Stimulated activated CD4-positive, alpha-beta T cell treated with anti-CD3 and anti-CD28 coated beads, Interleukin-15, amount 100 ng/mL, for 1 hour (primary cell): ENCODE data around the gene AXIN1.
"Not testable (repeated sequence)": the region's sequence is repeated elsewhere in the genome, so short reads cannot be mapped to it uniquely, and the experiment has no call there.

ENCODE experiments used
- DNase-seq, 2 donors: peaks; one replicate each; pipeline ENCODE4 v3.0.0-alpha.2; 2020; ENCODE audit warnings: low read depth in 1 of 2, low spot score in 1 of 2

AXIN1 gene

DNA sequence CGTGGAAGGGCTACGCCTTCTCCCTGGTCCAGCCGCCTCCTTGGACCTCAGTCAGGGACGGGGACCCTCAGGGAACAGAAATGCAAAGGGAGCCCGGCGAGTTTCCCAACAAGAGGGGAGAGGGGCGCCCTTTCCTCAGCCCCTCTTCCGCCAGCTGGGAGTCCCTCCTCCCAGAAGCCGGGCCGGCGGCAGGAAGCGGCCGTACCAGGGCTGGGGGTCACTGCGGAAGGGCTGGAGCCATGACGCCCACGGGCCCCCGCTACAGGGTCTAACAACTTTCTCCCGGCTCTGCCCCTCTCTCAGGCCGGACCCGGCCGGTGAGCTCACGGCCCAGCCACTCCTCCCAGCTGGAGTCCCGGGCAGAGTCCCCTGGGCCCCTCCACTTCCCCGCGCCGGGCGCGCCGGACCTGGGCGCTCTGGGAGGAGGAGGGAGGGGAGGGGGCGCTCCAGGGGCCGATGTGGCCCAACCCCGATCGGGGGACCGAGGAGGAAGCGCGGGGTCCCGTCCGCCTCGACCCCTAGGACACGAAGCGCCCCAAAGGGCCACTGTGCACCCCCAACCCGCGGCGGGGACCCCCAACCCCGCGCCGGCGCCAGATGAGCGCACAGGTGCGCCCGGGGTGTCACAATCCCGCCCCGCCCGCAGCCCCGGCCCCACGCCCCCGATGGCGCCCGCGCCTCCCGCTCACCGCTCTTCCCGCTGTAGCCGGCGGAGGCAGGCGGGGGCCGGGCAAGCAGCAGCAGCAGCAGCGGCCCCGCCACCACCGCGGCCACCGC lies 28.7 kb upstream of the AXIN1 start:
- no peak for DNase-seq

DNA sequence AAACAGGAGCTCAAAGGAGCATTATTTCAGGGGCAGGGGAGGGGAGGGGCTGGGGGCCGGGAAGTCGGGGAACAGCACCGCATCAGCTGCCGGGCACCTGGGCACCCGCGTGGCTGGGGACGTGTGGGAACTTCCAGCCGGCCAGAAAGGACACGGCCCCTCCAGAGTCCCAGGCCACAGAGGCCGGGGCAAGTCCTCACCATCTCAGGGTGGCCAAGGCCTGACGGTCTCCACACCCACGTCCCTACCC lies 28.2 kb upstream of the AXIN1 start:
- DNase-seq = no peak

DNA sequence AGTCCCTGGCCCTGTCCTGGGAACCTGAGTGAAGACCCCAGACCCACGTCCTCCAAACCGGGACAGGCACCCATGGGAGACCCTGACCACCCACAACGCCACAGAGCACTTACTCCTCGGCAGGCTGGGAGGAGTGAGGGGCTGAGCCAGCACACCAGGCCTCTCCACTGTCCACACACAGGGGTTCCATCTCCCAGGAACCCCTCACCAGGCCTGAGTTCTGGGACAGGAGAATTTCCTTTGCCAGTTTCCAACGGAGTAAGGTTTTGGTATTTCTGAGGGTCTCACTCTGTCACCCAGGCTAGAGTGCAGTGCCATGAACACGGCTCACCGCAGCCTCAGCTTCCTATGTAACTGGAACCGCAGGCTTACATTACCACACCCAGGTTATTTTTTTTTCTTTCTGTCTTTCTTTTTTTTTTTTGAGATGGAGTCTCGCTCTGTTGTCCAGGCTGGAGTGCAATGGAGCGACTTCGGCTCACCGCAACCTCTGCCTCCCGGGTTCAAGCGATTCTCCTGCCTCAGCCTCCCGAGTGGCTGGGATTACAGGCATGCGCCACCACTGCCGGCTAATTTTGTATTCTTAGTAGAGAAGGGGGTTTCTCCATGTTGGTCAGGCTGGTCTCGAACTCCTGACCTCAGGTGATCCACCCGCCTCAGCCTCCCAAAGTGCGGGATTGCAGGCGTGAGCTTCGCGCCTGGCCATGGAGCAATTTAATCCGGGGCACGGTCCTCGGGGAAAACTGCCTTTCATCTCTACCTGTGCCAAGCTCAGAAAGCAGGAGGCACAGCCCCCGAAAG lies 27.6 kb upstream of the AXIN1 start:
- no peak for DNase-seq

DNA sequence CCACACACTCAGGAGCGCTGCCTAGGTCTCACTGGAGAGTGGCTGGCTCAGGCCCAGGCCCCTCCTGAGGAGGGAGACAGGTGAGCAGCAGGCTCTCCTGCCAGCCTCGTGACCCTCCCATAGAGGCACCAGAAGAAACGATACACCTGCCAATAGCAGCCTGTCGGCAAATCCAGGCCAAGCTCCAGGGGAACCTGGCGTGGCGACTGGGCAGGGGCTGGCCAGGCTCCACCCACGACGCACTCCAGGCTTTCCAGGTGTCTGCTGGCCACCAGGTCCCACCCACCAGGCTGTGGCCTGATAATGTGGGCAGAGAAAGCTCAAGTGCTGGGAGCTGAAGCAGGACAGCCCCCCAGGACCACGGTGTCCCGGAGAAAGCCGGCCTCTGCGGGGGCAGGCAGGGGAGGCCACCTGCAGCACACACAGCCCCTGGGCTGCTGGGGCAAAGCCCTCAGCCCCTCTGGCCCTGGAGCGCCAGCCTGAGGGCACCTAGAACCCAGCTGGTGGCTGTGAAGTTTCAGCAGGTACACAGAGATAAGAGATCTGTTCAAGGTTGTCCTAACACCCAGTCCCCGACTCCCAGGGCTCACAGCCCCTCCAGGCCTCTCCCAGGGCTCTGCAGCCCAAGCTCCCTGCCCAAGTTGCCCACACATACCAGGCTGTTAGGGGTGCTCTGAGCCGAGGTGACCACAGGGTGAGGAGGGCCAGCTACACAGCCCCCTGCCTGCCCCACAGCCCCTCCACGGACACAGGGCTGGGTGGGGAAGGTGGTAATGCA lies 26.8 kb upstream of the AXIN1 start:
- DNase-seq = no peak

DNA sequence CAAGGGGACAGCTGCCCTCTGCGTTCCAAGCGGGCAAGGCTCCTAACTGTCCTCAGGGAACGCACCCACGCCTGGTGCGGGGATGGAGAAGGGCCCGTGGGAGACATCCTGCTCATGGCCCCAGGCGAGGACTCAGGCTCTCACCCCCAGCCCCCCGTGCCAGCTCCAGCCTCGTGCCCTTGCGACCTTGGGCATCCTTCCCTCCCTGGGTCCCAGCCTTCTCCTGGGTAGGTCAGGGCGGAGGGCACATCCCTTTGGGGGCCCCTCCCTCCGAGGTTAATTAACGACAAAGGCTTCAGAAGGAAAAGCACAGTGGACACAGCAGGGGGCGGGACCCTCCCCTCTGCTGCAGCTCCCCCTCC lies 26.3 kb upstream of the AXIN1 start:
- DNase-seq = no peak

DNA sequence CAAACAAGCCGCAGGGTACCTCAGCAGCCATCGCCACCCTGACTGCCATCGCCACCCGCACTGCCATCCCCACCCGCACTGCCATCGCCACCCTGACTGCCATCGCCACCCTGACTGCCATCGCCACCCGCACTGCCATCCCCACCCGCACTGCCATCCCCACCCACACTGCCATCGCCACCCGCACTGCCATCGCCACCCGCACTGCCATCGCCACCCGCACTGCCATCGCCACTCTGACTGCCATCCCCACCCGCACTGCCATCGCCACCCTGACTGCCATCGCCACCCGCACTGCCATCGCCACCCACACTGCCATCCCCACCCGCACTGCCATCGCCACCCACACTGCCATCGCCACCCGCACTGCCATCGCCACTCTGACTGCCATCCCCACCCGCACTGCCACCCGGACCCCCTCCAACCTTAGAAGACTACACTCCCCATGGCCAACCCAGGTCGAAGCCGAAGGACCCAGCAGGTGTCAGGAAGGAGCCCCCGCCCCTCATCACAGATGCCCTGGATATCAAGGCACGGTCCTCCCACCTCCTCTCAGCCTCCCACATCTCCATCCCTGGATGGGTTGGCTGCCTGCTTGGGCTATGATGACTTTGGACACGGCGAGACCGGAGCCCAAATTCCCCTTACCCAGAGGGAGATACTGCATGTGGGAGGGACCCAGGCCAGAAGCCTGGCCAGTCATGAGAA lies 25.7 kb upstream of the AXIN1 start:
- DNase-seq = not testable (repeated sequence)

DNA sequence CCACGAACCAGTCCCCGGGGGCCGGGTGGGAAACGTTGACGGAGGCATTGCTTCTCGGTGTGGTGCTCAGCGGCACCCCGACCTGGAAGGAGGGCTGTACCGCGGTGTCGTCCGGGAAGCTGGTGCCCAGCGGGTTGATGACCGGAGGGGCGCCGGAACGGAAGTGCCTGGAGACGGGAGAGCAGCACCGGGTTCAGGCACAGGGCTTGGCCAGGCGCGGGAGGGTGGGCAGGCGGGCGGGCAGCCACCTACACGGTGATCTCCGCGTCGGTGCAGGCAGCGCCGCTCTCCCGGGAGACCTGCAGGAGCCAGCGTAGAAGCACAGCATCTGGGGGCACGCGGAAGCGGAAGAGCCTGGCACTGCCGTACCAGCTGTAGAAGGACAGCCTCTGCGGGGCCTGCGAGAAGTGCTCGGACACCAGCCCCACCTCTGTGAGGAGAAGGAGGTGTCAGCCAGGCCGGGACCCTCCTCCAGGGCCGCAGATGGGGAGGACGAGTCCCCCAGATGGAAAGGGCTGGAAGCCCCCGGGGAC lies 25.0 kb upstream of the AXIN1 start:
- DNase-seq = no peak

DNA sequence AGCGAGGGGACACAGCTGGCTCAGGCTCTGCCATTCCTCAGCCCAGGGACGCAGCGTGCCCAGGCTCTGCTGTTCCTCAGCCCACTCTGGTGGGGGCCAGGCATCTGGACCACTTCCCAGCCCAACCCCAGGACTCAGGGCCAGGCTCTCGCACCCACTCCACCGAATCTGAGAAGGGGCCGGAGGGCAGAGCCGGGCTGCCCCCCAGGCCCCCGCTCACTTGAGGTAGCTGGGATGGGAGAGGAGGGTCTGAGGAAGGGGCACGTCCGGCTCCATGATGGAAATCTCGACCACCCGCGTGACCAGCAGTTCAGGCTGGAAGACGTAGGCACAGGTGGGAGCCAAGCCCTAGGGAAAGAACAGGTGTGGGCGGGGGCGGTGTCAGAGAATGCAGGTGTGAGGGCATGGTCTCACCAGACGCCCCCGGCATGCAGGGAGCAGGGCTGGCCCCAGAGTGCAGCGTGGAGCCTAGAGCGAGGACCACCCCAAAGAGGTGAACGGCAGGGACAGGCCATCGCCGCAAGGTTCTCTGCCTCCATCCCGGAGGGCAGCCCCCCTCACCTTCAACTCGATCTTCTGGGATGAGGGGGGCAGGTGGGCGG lies 24.4 kb upstream of the AXIN1 start:
- DNase-seq = no peak

DNA sequence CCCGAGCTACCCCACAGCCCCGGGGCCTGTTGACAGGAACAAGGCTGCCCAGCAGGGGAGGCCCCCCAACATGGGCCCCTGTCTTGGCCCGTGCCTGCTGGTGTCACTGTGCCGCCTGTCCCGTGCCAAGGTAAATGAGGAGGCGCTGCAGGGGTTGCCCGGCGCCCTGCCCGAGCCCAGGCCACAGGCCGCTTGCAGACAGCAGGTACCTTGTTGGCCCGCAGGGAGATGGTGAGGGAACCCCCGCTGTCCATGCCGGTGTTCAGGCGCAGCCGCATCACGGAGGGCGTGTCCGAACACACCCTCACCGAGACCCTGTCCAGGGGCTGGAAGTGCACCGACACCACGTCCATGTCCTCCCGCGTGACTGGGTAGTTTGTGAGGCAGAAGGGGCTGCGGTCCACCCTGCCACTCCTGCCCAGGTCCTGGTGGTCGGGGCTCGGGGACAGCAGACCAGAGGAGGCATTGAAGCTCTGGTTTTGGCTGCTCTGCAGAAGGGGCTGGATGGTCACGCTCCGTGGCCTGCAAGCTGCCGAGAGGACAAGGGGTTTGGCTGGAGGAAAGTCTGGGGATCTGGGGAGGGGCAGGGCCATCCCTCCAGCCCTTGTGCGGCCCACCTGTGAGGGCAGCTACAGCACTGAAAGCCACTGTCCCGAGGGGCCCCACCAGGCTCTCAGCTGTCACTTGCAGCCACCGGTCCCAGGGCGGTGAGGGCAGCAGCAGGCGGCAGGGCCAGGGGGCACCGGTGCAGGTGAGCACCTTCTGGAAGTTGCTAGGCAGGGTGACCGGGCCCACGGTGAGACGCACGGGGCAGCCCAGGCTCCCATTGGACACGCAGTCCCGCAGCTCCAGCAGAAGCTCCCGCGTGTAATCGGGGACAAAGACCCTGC lies 23.6 kb upstream of the AXIN1 start:
- DNase-seq = no peak

DNA sequence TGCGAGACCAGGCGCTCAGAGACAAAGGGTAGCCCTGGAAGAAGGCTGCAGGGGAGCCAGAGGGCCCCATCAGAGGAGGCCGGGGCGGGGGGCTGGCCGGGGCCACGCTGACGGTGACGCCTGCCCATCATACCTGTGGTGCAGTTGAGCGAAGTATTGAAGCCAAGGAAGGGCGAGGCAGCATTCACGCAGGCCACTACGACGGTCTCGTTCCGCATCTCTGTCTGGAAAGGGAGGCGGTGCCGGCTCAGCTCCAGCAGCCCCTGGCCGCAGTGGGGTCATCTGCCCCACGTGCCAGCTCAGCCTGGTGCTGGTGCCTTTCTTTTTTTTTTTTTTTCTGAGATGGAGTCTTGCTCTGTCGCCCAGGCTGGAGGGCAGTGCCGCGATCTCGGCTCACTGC lies 22.7 kb upstream of the AXIN1 start:
- no peak for DNase-seq

DNA sequence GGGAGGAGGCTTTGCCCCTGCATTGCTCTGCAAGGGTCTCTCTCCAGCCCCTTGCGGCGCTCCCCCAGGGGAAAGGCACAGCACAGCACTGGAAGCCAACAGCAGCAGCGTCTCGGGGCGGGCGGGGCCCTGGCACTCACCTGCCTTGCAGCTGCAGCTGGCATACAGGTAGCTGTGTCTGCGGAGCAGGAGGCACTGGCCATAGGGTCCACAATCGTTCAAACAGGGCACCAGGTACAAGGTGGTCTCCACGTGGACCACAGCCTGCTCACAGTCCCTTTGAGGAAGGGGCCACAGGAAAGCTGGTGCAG lies 22.0 kb upstream of the AXIN1 start:
- DNase-seq = no peak

DNA sequence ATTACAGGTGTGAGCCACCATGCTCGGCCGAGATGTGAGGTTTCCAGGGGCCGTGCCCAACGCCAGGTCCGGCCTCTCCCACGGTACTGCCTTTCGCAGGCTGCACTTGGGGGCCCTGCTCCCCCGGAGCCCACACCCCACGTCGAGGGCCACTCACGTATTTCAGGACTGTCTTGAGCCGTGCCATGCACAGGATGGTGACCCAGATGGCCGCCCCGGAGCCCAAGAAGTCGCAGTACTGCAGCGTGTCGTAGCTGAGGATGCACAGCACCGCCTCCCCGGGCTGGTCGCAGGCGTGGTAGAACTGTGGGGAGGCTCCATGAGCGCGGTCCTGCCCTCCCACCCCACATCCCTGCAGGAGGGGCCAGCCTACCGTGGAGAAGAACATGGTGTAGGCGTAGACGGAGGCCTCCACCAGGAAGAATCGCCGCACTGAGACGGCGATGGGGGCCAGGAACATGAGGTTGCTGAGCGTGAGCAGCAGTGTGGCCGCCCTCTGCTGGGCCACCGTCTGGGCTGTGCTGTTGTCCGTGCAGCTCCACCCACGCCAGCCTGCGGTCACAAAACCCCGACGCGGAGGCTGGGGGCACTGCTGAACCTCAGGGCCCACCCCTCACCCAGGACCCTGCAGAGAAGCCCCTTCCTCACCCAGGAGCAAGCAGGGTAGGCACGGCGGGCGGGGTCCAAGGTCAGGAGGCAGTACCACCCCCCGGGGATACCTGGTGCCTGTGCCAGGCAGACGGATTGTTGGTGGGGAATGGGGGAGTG lies 21.5 kb upstream of the AXIN1 start:
- DNase-seq = no peak

DNA sequence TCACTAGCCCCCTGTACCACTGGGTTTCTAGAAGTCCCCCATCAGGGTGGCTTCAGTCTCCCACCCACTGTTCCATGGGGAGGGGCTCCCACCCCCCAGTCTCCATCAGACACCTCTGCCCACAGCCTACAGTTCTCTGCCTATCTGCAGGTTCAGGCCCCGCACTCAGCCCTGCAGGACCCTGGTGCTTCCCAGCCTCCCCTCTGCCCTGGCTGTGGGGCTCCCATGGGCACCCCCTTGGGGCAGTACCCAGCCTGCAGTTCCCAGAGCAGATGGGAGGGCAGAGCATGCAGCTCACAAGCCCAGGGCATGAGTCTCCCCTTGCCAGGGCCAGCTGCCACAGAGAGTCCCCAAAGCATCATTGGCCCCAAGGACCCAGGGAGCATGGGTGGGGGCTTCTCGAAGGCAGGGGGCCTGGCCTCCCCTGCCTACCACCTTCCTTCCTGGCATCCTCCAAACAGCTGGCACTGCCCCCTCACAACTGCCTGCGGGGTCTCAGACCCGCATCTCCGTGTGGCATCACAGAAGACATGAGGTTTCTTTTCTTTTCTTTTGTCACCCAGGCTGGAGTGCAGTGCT lies 20.6 kb upstream of the AXIN1 start:
- DNase-seq = no peak

DNA sequence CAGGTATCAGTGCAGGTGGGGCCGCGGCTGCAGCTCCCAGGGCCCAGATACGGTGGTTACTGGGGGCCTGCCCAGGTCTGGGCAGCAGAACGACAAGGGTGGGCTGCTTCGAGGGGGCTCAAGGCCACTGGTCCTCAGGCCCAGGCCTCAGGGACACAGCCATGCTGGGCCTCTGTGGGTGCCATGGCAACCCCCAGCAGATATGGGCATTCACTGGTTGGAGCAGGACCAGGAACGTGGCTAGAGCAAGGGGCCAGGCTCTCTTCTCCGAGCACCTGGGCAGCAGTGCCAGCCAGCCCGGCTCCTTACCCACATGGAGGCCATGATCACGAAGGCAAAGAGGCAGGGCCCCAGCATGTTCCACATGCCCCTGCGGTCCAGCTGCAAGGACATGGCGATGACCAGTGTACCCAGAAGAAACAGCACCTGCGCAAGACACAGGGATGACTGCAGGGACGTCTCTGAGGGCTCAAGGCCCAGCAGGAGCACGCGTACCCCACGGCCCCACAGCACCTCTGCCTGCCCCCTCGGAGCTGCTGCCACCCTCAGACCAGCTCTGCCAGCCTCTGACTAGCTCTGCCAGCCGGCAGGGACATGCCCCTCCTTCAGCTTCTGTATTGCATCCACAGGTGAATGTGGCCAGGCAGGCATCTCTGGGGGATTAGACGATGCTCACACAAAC lies 19.9 kb upstream of the AXIN1 start:
- DNase-seq = no peak

DNA sequence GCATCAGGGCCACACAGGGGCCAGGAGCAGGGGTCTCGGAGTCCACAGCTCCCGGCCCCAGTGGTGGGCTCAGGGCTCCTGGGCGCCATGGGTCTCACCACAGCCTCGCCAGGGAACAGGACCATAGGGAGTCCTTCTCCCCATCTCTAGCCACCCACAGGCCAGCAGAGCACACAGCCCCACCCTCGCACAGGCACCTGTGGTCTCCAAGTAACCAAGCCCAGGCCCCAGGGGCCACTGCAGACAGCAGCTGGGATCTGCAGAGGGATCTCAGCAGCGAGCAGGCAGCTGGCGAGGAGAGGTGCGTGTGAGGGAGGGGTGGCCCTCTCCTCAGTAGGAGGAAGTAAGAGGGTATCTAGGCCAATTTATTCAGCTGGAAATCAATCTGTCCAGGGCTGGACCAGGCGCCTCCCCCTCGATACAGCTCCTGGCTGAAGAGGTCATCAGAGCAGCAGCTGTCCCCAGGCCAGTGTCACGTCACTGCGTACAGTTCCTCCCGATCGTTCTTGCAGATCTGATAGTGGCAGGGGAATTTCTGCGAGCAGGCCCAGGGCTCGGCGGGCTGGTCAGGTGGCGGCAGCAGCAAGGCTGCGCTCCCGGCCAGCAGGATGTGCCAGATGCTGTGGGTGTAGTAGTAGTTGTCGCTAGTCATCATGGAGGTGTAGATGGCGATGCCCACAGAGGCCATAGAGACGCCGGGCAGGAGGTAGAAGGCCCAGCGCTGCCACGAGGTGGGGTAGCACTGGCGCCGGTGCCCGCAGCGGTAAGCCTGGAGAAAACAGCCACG lies 19.2 kb upstream of the AXIN1 start:
- DNase-seq = no peak

DNA sequence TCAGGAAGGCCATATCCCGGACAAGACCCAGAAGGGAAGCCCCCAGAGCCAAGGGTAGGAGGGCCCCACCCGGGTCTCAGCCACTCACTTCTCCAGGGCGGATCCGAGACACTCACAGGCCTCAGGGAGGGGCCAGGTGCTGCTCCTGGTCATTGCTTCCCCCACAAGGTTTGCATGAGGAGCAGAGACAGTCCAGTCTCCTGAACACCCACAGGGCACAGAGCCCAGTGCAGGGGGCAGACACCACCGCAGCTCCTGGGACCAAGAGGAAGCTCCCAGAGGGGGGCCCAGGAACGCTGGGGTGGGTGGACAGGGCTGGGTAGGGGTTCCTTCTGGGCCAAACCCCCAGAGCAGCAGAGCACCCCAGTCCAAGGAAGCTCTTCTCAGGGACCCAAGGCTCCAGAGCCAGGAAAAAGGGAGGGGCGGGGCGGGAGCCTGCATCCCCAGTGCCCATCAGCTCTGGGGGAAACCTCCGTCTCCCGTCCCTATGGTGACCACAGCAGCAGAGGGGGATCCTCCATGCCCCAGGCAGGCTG lies 18.5 kb upstream of the AXIN1 start:
- DNase-seq = no peak

DNA sequence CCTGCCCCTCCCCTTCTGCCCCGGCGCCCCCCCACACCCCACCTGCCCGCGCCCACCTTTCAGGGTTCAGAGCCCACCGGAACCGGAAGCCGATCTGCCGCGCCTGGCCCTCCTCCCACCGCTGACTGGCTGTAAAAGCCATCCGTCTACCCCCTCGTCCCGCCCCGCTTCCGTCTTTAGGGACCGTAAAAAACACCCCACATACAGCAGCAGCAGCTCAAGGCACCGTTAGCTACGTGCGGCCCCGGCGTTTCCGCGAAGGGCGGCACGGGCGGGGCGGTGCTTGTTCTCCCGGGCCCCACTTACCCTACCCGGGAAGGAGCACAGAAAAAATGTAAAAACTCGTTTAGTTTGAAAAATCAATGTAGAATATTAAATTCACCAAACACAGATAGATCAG lies 17.9 kb upstream of the AXIN1 start, which contains the start of gene MRPL28:
Gene MRPL28 (minus strand): TSS at position 96 of the 400 bp plus-strand sequence. CDS start 320 bp downstream, outside the sequence.
- peak; percentile 87 to 90 for DNase-seq
